ENCODE results near the gene HIPK1. TPM values are rescaled to one million over a fixed set of nuclear protein-coding genes. Genes with fewer than 3 reads are reported as not detected.
"Not testable (repeated sequence)": the region's sequence is repeated elsewhere in the genome, so short reads cannot be mapped to it uniquely, and the experiment has no call there.

The HIPK1 gene
- polyA plus RNA-seq, 12 donors = 27.7 to 37.7 (median 33.5) TPM; not detected in 1

- no peak for DNase-seq
Observed at GRCh38 chr1:113942527-113942926, 13.4 kb downstream of the HIPK1 start.

- no peak for DNase-seq
Observed at GRCh38 chr1:113943028-113943811, 14.1 kb downstream of the HIPK1 start.

DNA sequence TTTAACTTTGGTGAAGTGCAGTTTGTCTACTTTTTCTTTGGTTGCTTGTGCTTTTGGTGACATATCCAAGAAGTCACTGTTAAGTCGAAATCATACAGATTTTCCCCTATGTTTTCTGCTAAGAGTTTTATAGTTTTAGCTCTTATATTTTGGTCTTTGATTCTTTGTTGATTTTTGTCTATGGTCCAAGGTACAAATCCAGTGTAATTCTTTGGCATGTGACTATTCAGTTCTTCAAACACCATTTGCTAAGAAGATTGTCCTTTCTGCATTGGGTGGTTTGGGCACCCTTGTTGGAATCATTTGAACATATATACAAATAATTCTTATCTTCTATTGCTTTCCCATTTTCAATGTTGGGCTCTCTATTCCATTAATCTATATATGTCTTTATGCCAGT is 16.2 kb downstream of the HIPK1 start:
- DNase-seq = no peak

DNA sequence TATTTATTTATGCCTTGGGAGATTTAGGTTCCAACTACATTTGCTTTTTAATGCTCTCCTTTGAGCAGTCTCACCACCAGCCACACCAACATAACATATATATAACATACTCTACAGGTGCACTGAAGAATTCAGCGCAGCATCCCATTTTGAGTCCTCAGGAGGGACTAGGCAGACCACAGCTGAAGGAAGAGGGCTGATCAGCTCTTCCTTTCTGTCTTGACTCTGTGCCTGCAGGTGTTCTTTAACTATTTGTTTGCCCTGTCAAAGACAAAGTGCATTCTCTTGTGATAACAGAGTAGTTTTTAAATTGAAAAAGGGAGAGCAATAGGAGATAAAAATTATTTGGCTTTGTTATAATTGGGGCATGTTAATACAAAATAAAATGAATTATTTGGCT is 17.0 kb downstream of the HIPK1 start:
- no peak for DNase-seq

- DNase-seq = no peak
Observed at GRCh38 chr1:113946678-113947387, 17.7 kb downstream of the HIPK1 start.

GRCh38 chr1:113947388-113948107 is 18.4 kb downstream of the HIPK1 start:
- no peak for DNase-seq

DNA sequence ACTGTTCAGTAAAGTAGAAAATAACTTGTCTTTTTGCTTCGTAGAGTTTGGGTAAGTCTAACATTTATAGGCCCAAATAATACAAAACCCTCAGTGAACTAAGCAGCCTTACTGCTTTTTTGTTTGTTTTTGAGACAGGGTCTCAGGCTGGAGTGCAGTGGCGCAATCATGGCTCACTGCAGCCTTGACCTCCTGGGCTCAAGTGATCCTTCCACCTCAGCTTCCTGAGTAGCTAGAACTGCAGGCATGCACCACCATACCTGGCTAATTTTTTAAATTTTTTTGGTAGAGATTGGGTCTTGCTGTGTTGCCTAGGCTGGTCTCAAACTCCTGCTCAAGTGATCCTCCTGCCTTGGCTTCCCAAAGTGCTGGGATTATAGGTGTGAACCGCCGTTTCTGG is 19.0 kb downstream of the HIPK1 start:
- not testable (repeated sequence) for DNase-seq

DNA sequence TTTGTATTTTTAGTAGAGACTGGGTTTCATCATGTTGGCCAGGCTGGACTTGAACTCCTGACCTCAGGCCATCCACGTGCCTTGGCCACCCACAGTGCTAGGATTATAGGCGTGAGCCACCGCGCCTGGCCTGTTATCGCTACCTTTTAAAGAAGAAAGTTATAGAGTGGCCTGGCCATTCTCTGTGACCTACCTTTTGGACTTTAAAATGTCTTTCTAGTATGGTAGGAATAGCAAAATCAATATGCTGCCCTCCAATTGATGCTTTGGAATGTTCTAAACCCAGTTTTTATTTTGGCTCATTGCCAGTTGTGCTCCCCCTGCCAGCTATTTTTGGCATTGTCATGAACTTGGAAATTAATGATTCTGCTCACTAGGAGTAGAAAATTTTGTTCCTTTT is 19.9 kb downstream of the HIPK1 start:
- DNase-seq = peak; percentile 11

- no peak for DNase-seq
Observed at GRCh38 chr1:113950908-113951307, 21.8 kb downstream of the HIPK1 start.

DNA sequence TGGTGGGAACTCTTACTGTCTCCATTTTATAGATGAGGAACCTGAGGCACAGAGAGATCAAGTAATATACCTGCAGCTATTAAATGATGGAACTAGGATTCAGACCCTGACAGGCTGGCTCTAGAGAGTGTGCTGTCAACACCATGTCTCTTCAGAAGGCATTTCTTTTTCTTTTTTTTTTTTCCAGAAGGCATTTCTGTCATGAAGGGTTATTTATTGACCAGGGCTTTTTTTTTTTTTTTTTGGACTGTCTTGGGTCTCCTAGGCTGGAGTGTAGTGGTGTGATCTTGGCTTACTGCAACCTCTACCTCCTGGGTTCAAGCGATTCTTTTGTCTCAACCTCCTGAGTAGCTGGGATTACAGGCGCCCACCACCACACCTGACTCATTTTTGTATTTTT is 22.6 kb downstream of the HIPK1 start:
- DNase-seq = no peak

- DNase-seq = no peak
Observed at GRCh38 chr1:113957984-113958383, 28.9 kb downstream of the HIPK1 start.

DNA sequence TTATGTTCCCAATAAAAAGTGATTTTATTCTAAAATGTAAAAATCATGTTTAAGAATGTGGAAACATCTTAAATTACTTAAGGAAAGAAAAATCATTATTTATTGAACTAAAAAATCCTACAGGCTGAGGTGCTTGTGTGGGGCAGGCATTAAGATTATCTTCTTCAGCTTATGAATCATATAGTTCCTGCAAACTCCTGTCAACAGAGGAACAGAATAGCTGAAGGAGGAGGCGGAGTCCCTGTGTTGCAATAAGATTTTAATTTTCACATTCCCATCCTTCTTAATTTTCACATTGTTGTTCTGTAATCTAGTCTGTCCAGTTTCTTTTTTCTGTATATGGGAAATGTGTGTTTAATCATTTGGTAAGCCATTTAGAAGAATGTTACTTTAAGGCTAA is 29.6 kb downstream of the HIPK1 start:
- DNase-seq = no peak

DNA sequence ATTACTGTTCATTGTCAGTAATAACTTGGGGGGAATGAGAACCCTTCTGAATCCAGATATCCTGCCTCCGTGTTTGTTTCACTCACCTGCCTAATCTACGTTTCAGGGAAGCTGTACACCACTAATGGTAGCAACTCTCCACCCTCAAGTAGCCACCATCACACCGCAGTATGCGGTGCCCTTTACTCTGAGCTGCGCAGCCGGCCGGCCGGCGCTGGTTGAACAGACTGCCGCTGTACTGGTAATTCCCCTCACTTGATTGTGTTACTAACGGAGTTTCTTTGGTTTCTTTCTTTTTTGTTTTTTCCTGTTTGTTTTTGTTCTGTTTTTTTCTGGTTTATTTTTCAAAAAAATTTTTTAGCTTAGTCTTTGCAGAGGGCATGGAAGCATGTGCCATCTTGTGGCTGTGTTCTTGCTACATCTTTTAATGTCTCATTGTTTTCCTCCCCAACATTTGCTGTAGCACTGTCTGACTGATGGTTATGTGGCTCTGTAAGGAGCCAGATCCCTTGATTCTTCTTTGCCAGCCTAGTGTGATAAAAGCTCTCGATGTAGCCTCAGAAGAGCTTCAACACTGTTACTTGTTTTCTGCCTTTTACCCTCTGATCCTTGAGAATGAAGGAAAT is 34.3 kb downstream of the HIPK1 start:
- no peak for DNase-seq

- no peak for DNase-seq
Observed at GRCh38 chr1:113965703-113966412, 36.7 kb downstream of the HIPK1 start.

DNA sequence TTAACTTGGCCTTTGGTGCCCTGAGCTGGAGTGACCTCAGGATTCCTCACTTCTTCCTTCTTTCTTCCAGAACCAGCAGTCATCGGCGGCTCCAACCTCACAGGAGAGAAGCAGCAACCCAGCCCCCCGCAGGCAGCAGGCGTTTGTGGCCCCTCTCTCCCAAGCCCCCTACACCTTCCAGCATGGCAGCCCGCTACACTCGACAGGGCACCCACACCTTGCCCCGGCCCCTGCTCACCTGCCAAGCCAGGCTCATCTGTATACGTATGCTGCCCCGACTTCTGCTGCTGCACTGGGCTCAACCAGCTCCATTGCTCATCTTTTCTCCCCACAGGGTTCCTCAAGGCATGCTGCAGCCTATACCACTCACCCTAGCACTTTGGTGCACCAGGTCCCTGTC is 43.8 kb downstream of the HIPK1 start:
- no peak for DNase-seq

DNA sequence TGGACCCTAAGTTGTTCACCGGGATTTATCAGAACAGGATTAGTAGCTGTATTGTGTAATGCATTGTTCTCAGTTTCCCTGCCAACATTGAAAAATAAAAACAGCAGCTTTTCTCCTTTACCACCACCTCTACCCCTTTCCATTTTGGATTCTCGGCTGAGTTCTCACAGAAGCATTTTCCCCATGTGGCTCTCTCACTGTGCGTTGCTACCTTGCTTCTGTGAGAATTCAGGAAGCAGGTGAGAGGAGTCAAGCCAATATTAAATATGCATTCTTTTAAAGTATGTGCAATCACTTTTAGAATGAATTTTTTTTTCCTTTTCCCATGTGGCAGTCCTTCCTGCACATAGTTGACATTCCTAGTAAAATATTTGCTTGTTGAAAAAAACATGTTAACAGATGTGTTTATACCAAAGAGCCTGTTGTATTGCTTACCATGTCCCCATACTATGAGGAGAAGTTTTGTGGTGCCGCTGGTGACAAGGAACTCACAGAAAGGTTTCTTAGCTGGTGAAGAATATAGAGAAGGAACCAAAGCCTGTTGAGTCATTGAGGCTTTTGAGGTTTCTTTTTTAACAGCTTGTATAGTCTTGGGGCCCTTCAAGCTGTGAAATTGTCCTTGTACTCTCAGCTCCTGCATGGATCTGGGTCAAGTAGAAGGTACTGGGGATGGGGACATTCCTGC is 46.2 kb downstream of the HIPK1 start:
- DNase-seq = no peak

DNA sequence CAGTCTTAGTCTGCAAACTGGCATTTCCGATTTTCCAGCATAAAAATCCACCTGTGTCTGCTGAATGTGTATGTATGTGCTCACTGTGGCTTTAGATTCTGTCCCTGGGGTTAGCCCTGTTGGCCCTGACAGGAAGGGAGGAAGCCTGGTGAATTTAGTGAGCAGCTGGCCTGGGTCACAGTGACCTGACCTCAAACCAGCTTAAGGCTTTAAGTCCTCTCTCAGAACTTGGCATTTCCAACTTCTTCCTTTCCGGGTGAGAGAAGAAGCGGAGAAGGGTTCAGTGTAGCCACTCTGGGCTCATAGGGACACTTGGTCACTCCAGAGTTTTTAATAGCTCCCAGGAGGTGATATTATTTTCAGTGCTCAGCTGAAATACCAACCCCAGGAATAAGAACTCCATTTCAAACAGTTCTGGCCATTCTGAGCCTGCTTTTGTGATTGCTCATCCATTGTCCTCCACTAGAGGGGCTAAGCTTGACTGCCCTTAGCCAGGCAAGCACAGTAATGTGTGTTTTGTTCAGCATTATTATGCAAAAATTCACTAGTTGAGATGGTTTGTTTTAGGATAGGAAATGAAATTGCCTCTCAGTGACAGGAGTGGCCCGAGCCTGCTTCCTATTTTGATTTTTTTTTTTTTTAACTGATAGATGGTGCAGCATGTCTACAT is 47.6 kb downstream of the HIPK1 start:
- DNase-seq = no peak

GRCh38 chr1:113977906-113978305 is 48.8 kb downstream of the HIPK1 start:
- no peak for DNase-seq

DNA sequence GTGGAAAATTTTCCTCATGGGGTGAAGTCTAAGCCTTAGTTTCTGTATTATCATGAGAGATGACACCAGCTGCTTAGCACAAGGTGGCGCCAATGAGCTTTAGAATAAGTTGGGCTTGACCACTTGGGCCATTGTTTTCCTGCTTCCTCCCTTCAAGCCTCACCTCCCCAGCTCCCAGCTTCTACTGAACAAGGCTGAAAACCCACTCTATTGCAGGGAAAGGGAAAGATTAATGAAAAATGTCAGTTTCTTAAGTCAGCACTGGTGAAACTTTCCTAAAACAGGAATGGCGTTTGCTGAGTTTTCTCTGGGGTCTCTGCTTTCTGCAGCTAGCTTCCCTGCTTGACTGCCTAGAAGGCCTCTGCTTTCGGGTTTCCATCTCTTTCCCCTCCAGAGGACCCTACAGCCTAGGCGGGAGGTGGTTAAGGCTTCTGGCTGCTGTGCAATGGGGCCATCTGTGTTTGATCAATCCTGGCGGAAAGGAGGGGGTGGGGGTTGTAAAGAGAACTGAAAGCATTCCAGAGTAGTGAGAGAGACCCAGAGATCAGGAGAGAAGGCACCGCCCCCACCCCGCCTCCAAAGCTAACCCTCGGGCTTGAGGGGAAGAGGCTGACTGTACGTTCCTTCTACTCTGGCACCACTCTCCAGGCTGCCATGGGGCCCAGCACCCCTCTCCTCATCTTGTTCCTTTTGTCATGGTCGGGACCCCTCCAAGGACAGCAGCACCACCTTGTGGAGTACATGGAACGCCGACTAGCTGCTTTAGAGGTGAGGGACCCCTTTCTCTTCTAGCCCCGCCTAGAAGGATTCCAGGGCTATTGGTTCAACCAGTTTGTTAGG is 50.0 kb downstream of the HIPK1 start, which contains the start of gene OLFML3:
Gene OLFML3, plus strand, starts transcription at position 612 of the 840 bp plus-strand sequence. Its CDS starts 43 bp downstream, at position 655.
- peak; percentile 94 for DNase-seq

Data from muscle of arm (tissue), 12 donors.